WI38 (cell line): ENCODE data around the gene CNN1.
A peak's percentile ranks its signal among the peaks of the same experiment; 100 is the strongest.

Experiments
- H3K4me3 ChIP-seq: 2 replicates; pipeline ENCODE4 v1.5.1; 2011; ENCODE audit warnings: low read depth, mild to moderate bottlenecking, control low read depth, low read length
- TF ChIP-seq, protein P1 (sequence below): IDR thresholded peaks from 2 replicates; pipeline ENCODE4 v1.5.1; 2012; ENCODE audit warnings: low read depth, mild to moderate bottlenecking, control low read depth, low read length

Gene CNN1

DNA sequence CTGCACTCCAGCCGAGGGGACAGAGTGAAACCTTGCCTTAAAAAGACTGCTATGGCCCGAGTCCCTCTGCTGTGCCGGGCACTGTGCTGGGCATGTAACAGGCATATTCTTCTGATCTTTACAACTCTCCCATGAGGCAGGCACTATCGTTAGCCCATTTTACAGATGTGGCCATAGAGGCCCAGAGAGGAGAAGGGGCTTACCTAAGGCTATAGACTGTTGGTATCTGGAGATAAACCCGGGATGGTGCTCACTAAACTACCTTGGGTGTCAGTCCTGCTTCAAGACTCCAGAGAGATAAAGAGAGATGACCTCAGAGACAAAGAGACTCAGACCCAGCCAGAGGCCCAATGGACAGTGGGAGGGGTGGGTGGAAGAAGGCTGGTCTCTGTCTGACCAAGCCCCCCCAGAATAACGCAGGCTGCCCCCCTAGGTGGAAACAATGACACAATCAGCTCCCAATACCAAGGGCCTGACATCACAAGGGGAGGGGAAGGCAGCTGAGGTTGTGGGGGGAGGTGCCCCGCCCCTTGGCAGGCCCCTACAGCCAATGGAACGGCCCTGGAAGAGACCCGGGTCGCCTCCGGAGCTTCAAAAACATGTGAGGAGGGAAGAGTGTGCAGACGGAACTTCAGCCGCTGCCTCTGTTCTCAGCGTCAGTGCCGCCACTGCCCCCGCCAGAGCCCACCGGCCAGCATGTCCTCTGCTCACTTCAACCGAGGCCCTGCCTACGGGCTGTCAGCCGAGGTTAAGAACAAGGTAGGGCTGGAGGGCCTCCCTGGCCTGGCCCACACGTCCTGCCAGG lies at the start of gene CNN1:
TSS of gene CNN1 (plus strand) at position 620 of the 805 bp plus-strand sequence. CDS start at position 697, 77 bp downstream.
- TF ChIP-seq, protein P1, sequence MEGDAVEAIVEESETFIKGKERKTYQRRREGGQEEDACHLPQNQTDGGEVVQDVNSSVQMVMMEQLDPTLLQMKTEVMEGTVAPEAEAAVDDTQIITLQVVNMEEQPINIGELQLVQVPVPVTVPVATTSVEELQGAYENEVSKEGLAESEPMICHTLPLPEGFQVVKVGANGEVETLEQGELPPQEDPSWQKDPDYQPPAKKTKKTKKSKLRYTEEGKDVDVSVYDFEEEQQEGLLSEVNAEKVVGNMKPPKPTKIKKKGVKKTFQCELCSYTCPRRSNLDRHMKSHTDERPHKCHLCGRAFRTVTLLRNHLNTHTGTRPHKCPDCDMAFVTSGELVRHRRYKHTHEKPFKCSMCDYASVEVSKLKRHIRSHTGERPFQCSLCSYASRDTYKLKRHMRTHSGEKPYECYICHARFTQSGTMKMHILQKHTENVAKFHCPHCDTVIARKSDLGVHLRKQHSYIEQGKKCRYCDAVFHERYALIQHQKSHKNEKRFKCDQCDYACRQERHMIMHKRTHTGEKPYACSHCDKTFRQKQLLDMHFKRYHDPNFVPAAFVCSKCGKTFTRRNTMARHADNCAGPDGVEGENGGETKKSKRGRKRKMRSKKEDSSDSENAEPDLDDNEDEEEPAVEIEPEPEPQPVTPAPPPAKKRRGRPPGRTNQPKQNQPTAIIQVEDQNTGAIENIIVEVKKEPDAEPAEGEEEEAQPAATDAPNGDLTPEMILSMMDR = no peak
- peak within 1 kb of the TSS; percentile 63 for H3K4me3 ChIP-seq

DNA sequence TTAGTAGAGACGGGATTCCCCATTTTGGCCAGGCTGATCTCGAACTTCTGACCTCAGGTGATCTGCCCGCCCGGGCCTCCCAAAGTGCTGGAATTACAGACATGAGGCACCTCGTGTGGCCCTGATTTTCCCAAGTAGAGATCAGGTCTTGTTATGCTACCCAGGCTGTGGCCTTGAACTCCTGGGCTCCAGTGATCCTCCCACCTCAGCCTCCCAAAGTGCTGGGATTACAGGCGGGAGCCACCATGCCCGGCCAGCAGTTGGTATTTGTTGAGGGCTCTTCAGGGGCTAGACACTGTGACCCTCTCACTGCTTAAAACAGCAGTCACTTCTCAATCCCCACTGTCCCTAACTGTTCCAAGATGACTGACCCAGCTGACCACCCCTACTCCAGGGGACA lies 49.3 kb upstream of the CNN1 start:
- no peak overlapping the region for H3K4me3 ChIP-seq

DNA sequence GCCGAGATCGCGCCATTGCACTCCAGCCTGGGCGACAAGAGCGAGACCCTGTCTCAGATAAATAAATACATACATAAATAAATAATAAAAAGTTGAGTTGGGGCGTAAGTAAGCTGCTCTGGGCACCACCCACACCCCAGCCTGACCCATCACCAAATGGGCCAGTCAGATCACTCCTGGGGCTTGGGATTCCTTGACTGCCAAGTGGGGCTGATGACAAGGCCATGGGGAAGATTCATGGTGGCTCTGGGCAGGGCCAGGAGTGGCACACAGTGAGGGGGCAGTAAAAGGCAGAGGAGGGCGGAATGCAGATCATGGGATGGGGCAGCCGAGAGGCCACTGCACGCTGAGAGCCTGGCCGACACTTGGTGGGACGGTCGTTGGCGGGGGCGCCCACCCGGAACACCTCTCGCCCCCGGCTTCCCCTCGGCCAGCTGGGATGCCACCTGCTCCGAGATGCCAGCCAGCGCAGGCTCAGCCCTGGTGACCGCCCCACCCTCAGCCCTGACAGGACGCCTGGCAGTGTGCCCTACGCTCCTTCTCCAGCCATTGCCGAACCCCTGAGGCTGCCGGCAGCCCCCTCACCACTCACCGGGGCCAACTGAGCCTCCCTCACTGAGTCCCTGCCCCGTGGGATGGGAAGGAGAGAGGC lies 43.9 kb upstream of the CNN1 start:
- TF ChIP-seq, protein P1 = no peak
- no peak overlapping the region for H3K4me3 ChIP-seq

More for the DNA sequence above, 49.3 kb upstream of the CNN1 start:
- TF ChIP-seq, protein P1 = no peak

DNA sequence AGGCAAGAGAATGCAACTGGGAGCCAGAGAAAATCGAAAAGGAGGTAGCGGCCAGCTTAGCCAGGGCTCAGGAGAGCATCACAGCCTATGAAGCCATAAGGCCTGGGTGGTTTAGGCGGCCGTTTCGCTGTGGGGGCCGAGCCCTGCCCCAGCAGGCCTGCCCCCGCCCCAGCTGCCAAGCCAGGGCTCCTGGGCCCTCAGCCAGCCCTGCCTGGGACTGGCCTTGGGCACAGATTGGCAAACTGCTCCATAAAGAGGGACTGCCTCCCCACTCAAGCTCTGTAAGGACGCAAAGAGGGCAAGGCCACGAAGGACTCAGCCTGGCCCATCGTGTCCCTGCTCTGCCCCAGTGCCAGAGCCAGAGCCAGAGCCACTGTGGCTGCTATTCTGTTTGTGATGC lies 43.2 kb upstream of the CNN1 start:
- TF ChIP-seq, protein P1 = no peak
- H3K4me3 ChIP-seq = no peak overlapping the region

DNA sequence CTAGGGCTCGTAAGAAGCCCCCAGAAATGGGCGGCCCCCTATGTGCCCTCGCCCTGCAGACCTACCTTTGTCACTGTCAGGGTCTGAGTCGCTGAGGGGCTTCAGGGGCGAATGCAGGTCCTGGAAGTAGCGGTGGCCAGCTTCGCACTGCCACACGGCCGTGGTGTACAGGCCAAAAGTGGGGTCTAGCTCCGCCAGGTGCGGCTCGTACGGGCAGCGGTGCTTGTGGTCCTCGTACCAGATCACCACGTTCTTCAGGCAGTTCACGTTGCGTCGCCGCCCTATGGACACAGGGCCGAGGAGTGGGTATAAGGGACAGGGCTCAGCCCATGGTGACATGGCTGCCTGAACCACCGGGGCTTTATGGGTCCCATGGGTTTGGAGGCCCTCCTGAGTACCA lies 42.8 kb upstream of the CNN1 start:
- H3K4me3 ChIP-seq = no peak overlapping the region
- TF ChIP-seq, protein P1 = no peak

DNA sequence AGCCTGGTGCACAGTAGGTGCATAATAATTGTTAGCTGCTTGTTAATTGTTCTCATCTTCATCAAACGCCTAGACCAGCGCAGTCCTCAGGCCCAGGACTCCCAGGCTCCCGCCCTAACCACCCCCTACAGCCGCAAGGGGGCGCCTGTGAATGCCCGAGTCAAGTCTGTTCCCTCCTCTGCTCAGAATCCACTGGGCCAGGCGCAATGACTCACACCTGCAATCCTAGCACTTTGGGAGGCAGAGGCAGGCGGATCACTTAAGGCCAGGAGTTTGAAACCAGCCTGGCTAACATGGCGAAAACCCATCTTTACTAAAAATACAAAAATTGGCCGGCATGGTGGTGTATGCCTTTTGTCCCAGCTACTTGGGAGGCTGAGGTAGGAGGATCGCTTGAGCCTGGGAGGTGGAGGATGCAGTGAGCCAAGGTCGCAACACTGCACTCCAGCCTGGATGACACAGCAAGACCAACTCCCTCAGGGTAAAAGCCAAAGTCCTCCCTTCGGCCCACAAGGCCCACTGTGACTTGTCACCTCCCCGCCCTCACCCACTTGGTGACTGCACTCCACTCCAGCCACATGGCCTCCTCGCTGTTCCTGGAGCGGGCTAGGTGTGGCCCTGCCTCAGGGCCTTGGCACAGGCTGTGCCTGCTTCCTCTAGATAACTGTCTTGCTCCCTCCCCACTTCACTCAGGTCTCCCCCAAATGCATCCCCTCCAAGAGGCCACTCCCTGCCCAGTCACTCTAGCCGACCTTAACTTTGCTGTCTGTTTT lies 42.1 kb upstream of the CNN1 start:
- TF ChIP-seq, protein P1 = peak; percentile 75
- H3K4me3 ChIP-seq = no peak overlapping the region
